K562 (cell line): ENCODE data around the gene BMPR2. TPM values are rescaled to one million over a fixed set of nuclear protein-coding genes. Genes with fewer than 3 reads are reported as not detected.

Experiments used
- ATAC-seq: fragments of 200-7000 bp; cut with Tn5 transposase; 3 replicates; pipeline ENCODE4 v1.9.1; 2020; ENCODE audit warnings: moderate library complexity
- BruUV-seq: library from RNA; stranded (reverse); fragments of 400-500 nt; replicated peaks from 2 replicates; lab custom pipeline; 2021; lab: Mats Ljungman, UMichigan
- CTCF ChIA-PET: fragments of 300-600 bp; formaldehyde crosslinking; extraction: SDS; loops from one replicate; lab custom pipeline; 2021; ENCODE audit warnings: low intra/inter-chr PET ratio; lab: Yijun Ruan, JAX
- POLR2A ChIA-PET: fragments of 300-600, 350-650 bp; sonication (Branson Sonifier 250); formaldehyde crosslinking; extraction: SDS; loops from one replicate; lab custom pipeline; 2021; ENCODE audit warnings: antibody characterized with exemption, inconsistent platforms; lab: Yijun Ruan, JAX
- DNase-seq, 4 experiments: peaks; one replicate each; pipeline versions ENCODE4 v3.0.0 to v3.0.0-alpha.2; 2011 to 2018; ENCODE audit warnings: low spot score in 3 of 4, mixed read lengths in 3 of 4; ENCODE audit errors: extremely low read depth in 1 of 4
- FAIRE-seq: peaks from 2 replicates; lab custom pipeline; 2011; peaks lifted over from hg19 to GRCh38; lab: Jason Lieb, UNC
- H2AFZ ChIP-seq: 2 replicates; pipeline ENCODE4 v1.6.0; 2011; ENCODE audit warnings: low read depth, low read length, control low read depth, inconsistent platforms
- H3K27ac ChIP-seq: fragments of 200-600 bp; 3 replicates; pipeline ENCODE4 v1.8.0; 2011; ENCODE audit warnings: low read depth, mild to moderate bottlenecking, control low read depth, inconsistent platforms, low read length, moderate library complexity, mixed read lengths; ENCODE audit errors: extremely low read depth
- H3K27me3 ChIP-seq, 2 experiments: fragments of 300-600 bp in 1 of 2; 2 replicates in 1 of 2; 3 replicates in 1 of 2; pipeline versions ENCODE4 v1.6.0 to v1.8.0; 2011; ENCODE audit warnings: inconsistent platforms in 2 of 2, low read length in 2 of 2, mild to moderate bottlenecking in 1 of 2, mixed read lengths in 1 of 2, moderate library complexity in 1 of 2; ENCODE audit not compliant: control insufficient read depth in 2 of 2, insufficient read depth in 2 of 2
- H3K36me3 ChIP-seq: fragments of 300-600 bp; 3 replicates; pipeline ENCODE4 v1.8.0; 2011; ENCODE audit warnings: mild to moderate bottlenecking, low read length, inconsistent platforms; ENCODE audit not compliant: control insufficient read depth, insufficient read depth
- H3K4me1 ChIP-seq, 2 experiments: fragments of 200-600 bp in 1 of 2; replicated peaks in 1 of 2; 2 replicates in 1 of 2; 3 replicates in 1 of 2; pipeline versions ENCODE4 v1.5.1 to v1.8.0; 2011; ENCODE audit warnings: inconsistent platforms in 2 of 2, low read length in 2 of 2, mild to moderate bottlenecking in 1 of 2, mixed read lengths in 1 of 2, moderate library complexity in 1 of 2; ENCODE audit not compliant: control insufficient read depth in 2 of 2, insufficient read depth in 2 of 2
- H3K4me2 ChIP-seq: 2 replicates; pipeline ENCODE4 v1.6.1; 2011; ENCODE audit warnings: low read length, control low read depth, inconsistent platforms, mixed read lengths; ENCODE audit not compliant: insufficient read depth
- H3K4me3 ChIP-seq: fragments of 200-600 bp; sonication (generic), shearing (Covaris generic); 2 replicates; pipeline ENCODE4 v1.5.1; 2016; ENCODE audit warnings: control low read depth, inconsistent platforms
- H3K79me2 ChIP-seq: fragments of 200-600 bp; 3 replicates; pipeline ENCODE4 v1.8.0; 2011; ENCODE audit warnings: low read length, inconsistent platforms; ENCODE audit not compliant: control insufficient read depth, insufficient read depth
- H3K9ac ChIP-seq, 2 experiments: 2 replicates each; pipeline versions ENCODE4 v1.6.0 to v1.6.1; 2011; ENCODE audit warnings: low read depth in 2 of 2, low read length in 2 of 2, control low read depth in 1 of 2, inconsistent platforms in 1 of 2, mild to moderate bottlenecking in 1 of 2, mixed read lengths in 1 of 2; ENCODE audit not compliant: insufficient read depth in 1 of 2
- H3K9me1 ChIP-seq: one replicate; pipeline ENCODE4 v1.6.0; 2011; ENCODE audit warnings: inconsistent platforms, mild to moderate bottlenecking, low read length, moderate library complexity; ENCODE audit not compliant: control insufficient read depth, insufficient read depth
- H3K9me3 ChIP-seq: replicated peaks from 2 replicates; pipeline ENCODE4 v1.5.1; 2011; ENCODE audit warnings: low read depth, low read length, inconsistent platforms; ENCODE audit not compliant: control insufficient read depth, insufficient read depth
- H4K20me1 ChIP-seq: replicated peaks from 2 replicates; pipeline ENCODE4 v1.6.1; 2011; ENCODE audit warnings: low read length, inconsistent platforms, mixed read lengths; ENCODE audit not compliant: control insufficient read depth, insufficient read depth
- CTCF ChIP-seq, 3 experiments: IDR thresholded peaks in 2 of 3; conservative IDR thresholded peaks in 1 of 3; 2 replicates each; pipeline ENCODE4 v1.5.1; 2011 to 2012; ENCODE audit warnings: low read length in 3 of 3, mild to moderate bottlenecking in 3 of 3, control low read depth in 2 of 3, improper control_type of control experiment in 1 of 3, inconsistent platforms in 1 of 3, low read depth in 1 of 3, mixed read lengths in 1 of 3, moderate library complexity in 1 of 3; ENCODE audit not compliant: insufficient read depth in 2 of 3
- FOXA1 ChIP-seq: fragments of 450-650 bp; IDR thresholded peaks from 2 replicates; pipeline ENCODE4 v1.6.1; 2016; ENCODE audit warnings: mild to moderate bottlenecking, borderline replicate concordance
- SOX6 ChIP-seq: fragments of 450-650 bp; IDR thresholded peaks from 2 replicates; pipeline ENCODE4 v1.6.1; 2014; ENCODE audit warnings: mild to moderate bottlenecking
- ZBTB17 ChIP-seq: fragments of 450-650 bp; formaldehyde crosslinking; IDR thresholded peaks from 2 replicates; pipeline ENCODE4 v1.4.0; 2020; ENCODE audit warnings: mild to moderate bottlenecking
- WGBS: fragments of 100-300 bp; shearing (Covaris generic); methylation state at CpG from one replicate; pipeline ENCODE4 v1.1.6; 2016; ENCODE audit warnings: low coverage, mixed read lengths; ENCODE audit not compliant: insufficient coverage; ENCODE audit errors: missing lambda C conversion rate; 5-methylcytosine and 5-hydroxymethylcytosine counted together
- in situ Hi-C: fragments of 300-500 bp; cut with MboI; formaldehyde crosslinking; loops from 4 replicates; pipeline ENCODE4 v1.15.0; 2018; ENCODE audit warnings: inconsistent platforms, mixed read lengths
- intact Hi-C: fragments of 100-400 bp; cut with micrococcal nuclease; formaldehyde crosslinking; loops from 2 replicates; pipeline ENCODE4 v1.14.2; 2022
- polyA plus RNA-seq, 8 experiments: library from polyadenylated mRNA; depleted of rRNA in 4 of 8; stranded (reverse) in 5 of 8; unstranded in 3 of 8; fragments of >200 nt; fragmentation: Nextera tagmentation in 2 of 8; fragmentation: Illumina TruSeq in 1 of 8; extraction: Ambion mirVana in 2 of 8; extraction: Trizol in 1 of 8; gene quantifications; 2 replicates each; pipeline versions ENCODE4 v1.2.1 to v1.2.3, GENCODE V29; 2011 to 2014; ENCODE audit warnings: inconsistent platforms in 1 of 8, missing spikeins in 1 of 8
- total RNA-seq, 7 experiments: library from RNA; depleted of rRNA in 6 of 7; stranded (reverse); fragments of >200 nt in 6 of 7; fragmentation: Illumina TruSeq in 2 of 7; extraction: Trizol in 2 of 7; gene quantifications; 2 replicates each; pipeline versions ENCODE4 v1.2.1 to v1.2.3, GENCODE V29; 2011 to 2021; ENCODE audit warnings: low replicate concordance in 1 of 7
- TF ChIP-seq, protein P1 (sequence below): fragments of 450-650 bp; IDR thresholded peaks from 2 replicates; pipeline ENCODE4 v1.6.1; 2017; ENCODE audit warnings: antibody characterized with exemption, mild to moderate bottlenecking
- TF ChIP-seq, protein P2 (sequence below): fragments of 250-450 bp; sonication (Bioruptor Pico); IDR thresholded peaks from 2 replicates; pipeline ENCODE4 v1.5.1; 2021; ENCODE audit warnings: mild to moderate bottlenecking
- TF ChIP-seq, protein P3 (sequence below): sonication (generic); formaldehyde crosslinking; IDR thresholded peaks from 2 replicates; pipeline ENCODE4 v1.4.0; 2020; ENCODE audit warnings: mild to moderate bottlenecking, missing genetic modification reagents

The BMPR2 gene
- total and polyA plus RNA-seq, 9 of the 15 experiments (the other 6 are each of a cell fraction or from before 2014, with no cell fraction given) = 0.73 to 5.0 (median 3.3) TPM

DNA sequence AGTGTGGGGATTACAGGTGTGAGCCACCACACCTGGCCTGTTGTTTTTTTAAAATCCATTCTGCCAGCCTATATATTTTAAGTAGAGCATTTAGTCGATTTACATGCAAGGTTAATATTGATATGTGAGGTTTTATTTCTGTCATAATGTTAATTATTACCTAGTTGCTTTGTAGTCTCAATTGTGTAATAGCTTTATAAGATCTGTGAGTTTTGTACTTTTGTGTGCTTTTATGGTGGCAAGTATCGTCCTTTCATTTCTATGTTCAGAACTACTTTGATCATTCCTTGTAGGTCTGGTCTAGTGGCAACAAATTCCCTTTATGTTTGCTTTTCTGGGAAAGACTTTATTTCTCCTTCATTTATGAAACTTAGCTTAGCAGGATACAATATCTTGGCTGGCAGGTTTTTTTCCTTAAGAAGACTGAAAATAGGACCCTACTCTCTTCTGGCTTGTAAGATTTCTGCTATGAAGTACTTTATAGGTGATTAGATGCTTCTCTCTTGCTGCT lies 207.6 kb downstream of the BMPR2 start (continued):
- TF ChIP-seq, protein P1, sequence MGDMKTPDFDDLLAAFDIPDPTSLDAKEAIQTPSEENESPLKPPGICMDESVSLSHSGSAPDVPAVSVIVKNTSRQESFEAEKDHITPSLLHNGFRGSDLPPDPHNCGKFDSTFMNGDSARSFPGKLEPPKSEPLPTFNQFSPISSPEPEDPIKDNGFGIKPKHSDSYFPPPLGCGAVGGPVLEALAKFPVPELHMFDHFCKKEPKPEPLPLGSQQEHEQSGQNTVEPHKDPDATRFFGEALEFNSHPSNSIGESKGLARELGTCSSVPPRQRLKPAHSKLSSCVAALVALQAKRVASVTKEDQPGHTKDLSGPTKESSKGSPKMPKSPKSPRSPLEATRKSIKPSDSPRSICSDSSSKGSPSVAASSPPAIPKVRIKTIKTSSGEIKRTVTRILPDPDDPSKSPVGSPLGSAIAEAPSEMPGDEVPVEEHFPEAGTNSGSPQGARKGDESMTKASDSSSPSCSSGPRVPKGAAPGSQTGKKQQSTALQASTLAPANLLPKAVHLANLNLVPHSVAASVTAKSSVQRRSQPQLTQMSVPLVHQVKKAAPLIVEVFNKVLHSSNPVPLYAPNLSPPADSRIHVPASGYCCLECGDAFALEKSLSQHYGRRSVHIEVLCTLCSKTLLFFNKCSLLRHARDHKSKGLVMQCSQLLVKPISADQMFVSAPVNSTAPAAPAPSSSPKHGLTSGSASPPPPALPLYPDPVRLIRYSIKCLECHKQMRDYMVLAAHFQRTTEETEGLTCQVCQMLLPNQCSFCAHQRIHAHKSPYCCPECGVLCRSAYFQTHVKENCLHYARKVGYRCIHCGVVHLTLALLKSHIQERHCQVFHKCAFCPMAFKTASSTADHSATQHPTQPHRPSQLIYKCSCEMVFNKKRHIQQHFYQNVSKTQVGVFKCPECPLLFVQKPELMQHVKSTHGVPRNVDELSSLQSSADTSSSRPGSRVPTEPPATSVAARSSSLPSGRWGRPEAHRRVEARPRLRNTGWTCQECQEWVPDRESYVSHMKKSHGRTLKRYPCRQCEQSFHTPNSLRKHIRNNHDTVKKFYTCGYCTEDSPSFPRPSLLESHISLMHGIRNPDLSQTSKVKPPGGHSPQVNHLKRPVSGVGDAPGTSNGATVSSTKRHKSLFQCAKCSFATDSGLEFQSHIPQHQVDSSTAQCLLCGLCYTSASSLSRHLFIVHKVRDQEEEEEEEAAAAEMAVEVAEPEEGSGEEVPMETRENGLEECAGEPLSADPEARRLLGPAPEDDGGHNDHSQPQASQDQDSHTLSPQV = no peak

DNA sequence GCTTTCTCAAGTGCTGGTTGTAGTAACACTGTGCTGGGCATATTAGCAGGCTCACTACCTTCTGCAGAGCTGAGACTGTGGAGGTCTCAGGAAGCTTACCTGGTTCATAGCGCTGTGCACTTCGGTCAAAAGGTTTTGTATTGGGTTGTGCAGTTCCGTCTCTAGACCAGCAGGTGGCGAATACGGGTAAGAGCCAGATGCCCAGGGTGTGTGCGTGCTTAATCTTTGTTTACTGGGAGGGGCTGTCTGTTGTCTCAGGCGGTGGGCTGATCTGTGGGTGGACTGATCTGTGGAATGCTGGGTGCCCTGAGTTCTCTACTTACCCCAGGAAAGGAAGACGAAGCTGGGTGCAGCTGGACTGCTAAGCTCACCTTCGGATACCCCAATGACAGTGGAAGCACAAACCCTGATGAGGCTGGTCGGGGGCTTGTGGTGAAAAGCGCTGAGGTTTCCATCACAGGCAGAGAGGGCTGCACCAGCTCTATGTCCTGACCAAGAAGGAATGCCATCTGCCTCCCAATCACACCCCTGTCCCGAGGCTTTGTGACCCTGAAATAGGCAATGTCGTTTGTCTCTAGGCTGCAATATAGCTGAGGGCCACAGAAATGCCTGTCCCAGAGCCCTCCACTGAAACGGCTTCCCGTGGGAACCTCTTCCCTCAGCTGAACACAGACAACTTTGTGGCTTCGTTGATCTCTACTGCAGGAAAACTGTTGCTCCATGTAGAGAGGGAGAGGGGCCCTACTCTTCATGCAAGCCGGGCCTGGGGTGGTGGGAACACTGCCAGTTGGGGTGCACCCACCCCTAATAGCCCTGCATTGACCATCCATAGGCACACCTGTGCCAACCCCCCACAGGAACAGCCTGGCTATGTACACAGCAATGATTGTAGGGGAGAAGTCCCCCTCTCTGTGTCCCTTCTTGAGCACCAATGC lies 212.8 kb downstream of the BMPR2 start:
- Histone ChIP-seq H3K9ac (0 out of 4 replicates have a peak overlapping the region, but pooled peaks of 1 of the 2 experiments have one; percentile 48), H3K79me2 (no peaks in the 10 kb centered on the region), H3K27me3 (no peaks in the 10 kb centered on the region), H3K36me3 (no peaks in the 10 kb centered on the region), H2AFZ (peak overlapping the region; percentile 89), H3K4me2 (peak overlapping the region; percentile 57), H3K4me3 (no peak overlapping the region), H3K9me1 (no peaks in the 10 kb centered on the region), H3K9me3 (no peaks in the 10 kb centered on the region), H4K20me1 (no peaks in the 10 kb centered on the region), H3K27ac (no peak overlapping the region), H3K4me1 (peaks cover 3 to 4% of the 10 kb centered on the region in 2 experiments; a peak in 3 of 5 replicates)
- intact Hi-C loops = loop anchor here (5.0 to 10.0 kb wide), 6 partner anchors 43 to 1228 kb away; partner anchors contain the start of genes CYP20A1, FAM117B and ICA1L
- no TSS peak for BruUV-seq
- peak; percentile 97 for ATAC-seq
- 23% methylated on average over 16 of the region's 17 CpGs for WGBS
- DNase-seq = peak; percentile 65 to 75 (median 68)
- in situ Hi-C loops = loop anchor here (25.0 kb wide), 1 partner anchor 873 kb away; no protein-coding TSS in a partner anchor
- CTCF ChIA-PET = interaction anchor here (0.9 kb wide), 1 partner anchor 534 kb away, joined by 4 read pairs; no protein-coding TSS in a partner anchor
- POLR2A ChIA-PET = interaction anchor here (0.7 kb wide), 1 partner anchor 1430 kb away, joined by 3 read pairs; no protein-coding TSS in a partner anchor
- peak; percentile 86 for FAIRE-seq
- TF ChIP-seq SOX6 (0 out of 2 replicates have a peak, but pooled peaks have one; percentile 13), FOXA1 (no peak), ZBTB17 (CRISPR knock-in tag) (no peak), CTCF (IDR thresholded peaks at IDR 0.05 in 2 of 3, conservative IDR thresholded peaks at IDR 0.05 in 1 of 3; ENCODE audit: insufficient read depth in 2 of 3, low read depth in 1 of 3, low read length in 3 of 3) (peak; percentile 74 to 84 (median 79))
- TF ChIP-seq, protein P2, sequence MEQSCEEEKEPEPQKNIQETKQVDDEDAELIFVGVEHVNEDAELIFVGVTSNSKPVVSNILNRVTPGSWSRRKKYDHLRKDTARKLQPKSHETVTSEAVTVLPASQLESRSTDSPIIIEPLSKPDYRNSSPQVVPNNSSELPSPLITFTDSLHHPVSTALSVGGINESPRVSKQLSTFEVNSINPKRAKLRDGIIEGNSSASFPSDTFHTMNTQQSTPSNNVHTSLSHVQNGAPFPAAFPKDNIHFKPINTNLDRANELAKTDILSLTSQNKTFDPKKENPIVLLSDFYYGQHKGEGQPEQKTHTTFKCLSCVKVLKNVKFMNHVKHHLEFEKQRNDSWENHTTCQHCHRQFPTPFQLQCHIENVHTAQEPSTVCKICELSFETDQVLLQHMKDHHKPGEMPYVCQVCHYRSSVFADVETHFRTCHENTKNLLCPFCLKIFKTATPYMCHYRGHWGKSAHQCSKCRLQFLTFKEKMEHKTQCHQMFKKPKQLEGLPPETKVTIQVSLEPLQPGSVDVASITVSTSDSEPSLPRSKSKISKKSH = no peak
- TF ChIP-seq, protein P3, sequence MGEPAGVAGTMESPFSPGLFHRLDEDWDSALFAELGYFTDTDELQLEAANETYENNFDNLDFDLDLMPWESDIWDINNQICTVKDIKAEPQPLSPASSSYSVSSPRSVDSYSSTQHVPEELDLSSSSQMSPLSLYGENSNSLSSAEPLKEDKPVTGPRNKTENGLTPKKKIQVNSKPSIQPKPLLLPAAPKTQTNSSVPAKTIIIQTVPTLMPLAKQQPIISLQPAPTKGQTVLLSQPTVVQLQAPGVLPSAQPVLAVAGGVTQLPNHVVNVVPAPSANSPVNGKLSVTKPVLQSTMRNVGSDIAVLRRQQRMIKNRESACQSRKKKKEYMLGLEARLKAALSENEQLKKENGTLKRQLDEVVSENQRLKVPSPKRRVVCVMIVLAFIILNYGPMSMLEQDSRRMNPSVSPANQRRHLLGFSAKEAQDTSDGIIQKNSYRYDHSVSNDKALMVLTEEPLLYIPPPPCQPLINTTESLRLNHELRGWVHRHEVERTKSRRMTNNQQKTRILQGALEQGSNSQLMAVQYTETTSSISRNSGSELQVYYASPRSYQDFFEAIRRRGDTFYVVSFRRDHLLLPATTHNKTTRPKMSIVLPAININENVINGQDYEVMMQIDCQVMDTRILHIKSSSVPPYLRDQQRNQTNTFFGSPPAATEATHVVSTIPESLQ = no peak
